Sigmoid colon (tissue), 4 donors: Measurements from ENCODE around the gene EMILIN2.

Source experiments
- EP300 ChIP-seq, 4 donors: sonication (generic); formaldehyde crosslinking; IDR thresholded peaks; one replicate each; pipeline ENCODE4 v1.6.1; 2017; ENCODE audit warnings: antibody characterized with exemption in 4 of 4
- POLR2A ChIP-seq, 2 donors: fragments of 450-650 bp; IDR thresholded peaks; one replicate each; pipeline ENCODE4 v1.6.1; 2016; ENCODE audit warnings: antibody characterized with exemption in 2 of 2, mild to moderate bottlenecking in 2 of 2, moderate library complexity in 2 of 2

DNA sequence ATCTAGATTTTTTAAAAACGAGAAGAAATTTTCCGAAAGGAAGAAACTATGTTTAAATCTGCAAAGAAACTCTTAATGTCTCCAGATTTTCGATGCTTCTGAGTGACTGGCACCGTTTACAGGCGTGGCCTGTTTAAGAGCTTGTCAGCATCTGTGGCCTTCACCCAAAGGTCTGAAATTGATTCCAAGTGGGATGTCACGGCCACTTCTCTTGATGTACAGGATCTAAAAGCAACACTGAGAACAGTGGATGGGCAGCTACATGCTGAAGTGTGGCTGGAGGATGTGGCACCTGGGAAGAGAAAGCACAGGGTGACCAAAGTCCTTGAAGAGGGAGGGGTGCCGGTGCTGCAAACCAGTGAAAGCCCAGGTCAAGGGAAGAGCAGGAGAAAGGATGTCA lies 28.0 kb downstream of the EMILIN2 start:
- TF ChIP-seq POLR2A (IDR thresholded peaks at IDR 0.05) (no peak), EP300 (IDR thresholded peaks at IDR 0.05) (no peak)
